GM18951 (cell line): Measurements from ENCODE around the gene AVPR2.

Source experiments
- POLR2A ChIP-seq: IDR thresholded peaks from 4 replicates; pipeline ENCODE4 v1.6.1; 2011; ENCODE audit warnings: mild to moderate bottlenecking; ENCODE audit not compliant: insufficient read length, insufficient read depth; ENCODE audit errors: extremely low read depth
- in situ Hi-C: fragments of 300-500 bp; cut with MboI; formaldehyde crosslinking; loops from one replicate; pipeline ENCODE4 v1.12.0; 2022; ENCODE audit warnings: low sequenced_read_pairs, mixed read lengths, inconsistent platforms; ENCODE audit not compliant: unreplicated experiment

Gene AVPR2

GRCh38 chrX:153930011-153930910 lies 25.8 kb downstream of the AVPR2 start:
- in situ Hi-C loops: no loop called here
- no peak for TF ChIP-seq POLR2A

DNA sequence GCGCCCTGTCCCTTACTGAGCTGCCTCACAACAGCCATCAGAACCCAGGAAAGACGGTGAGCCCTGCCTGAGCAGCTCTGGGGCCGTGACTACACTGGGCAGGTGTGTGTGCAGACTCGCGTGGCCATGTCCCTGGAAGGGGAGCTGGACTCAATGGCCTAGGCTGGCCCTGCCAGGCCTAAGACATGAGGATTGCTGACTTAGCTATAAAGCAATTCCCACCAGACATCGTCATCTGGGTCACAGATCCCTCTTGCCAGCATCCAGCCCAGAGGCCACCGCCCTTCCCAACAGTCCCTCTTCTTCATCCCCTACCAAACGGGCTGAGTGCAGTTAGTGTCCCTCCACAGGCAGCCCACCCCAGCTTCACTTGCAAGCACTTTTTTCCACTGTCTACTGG lies 26.7 kb downstream of the AVPR2 start:
- in situ Hi-C loops: no loop called here
- no peak for TF ChIP-seq POLR2A

DNA sequence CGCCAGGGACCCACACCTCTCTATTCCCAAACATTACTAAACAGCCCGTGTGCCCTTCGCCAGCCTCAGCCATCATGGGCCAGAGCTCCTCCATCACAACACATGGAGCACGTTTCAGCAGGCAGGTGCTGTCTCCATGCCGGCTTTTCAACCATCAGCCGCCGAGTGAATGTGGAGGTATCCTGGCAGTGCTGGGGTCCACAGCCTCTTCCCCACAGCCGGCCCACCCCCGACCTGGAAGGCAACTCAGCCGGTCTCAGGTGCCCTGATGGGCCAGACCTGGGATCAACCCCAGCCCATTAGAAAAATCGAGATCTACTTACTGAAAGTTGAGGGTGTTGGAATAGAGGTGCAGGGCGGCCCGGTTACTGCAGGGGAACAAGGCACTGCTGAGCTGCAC lies 27.3 kb downstream of the AVPR2 start:
- TF ChIP-seq POLR2A: no peak
- in situ Hi-C loops: no loop called here

DNA sequence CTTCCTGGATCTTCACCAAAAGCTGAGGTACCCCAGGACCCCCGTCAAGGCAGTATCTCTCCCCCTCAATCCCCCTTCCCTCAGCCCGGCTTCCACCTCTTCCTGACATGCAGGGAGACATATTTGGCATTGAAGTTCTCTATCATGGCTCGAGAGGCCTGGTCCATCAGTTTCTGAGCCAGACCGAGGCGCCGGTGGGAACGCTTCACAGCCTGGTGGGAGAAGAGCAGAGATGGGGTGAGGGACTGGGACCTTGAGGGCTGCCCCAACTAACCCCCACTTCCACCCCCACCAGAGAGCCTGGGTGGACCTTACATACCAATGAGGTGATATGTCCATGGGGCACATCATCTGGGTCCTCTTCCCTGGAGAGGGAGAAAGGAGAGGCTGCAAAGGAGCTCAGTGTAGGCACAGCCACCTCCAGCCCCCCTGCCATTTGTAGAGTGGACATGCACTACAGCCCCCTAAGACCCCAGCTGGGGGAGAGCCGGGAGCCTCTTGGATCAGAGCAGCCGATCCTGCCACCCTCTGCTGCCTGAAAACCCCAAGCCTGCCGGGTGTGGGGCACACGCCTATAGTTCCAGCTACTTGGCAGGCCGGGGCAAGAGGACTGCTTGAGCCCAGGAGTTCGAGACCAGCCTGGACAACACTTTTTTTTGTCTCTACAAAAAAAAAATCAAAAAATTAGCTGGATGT lies 27.9 kb downstream of the AVPR2 start:
- TF ChIP-seq POLR2A: no peak
- in situ Hi-C loops: no loop called here

GRCh38 chrX:153933748-153934147 lies 29.3 kb downstream of the AVPR2 start:
- in situ Hi-C loops: no loop called here
- TF ChIP-seq POLR2A: no peak

GRCh38 chrX:153934148-153934761 lies 29.8 kb downstream of the AVPR2 start:
- TF ChIP-seq POLR2A: no peak
- in situ Hi-C loops: no loop called here

GRCh38 chrX:153934762-153935325 lies 30.4 kb downstream of the AVPR2 start, which contains the start of gene NAA10:
NAA10 (minus strand) TSS chrX:153935037; CDS start chrX:153934904, 133 bp downstream.
- peak; percentile 73 for TF ChIP-seq POLR2A
- in situ Hi-C loops: no loop called here

- in situ Hi-C loops: no loop called here
- no peak for TF ChIP-seq POLR2A
Measured at GRCh38 chrX:153935326-153935851, 30.9 kb downstream of the AVPR2 start.

DNA sequence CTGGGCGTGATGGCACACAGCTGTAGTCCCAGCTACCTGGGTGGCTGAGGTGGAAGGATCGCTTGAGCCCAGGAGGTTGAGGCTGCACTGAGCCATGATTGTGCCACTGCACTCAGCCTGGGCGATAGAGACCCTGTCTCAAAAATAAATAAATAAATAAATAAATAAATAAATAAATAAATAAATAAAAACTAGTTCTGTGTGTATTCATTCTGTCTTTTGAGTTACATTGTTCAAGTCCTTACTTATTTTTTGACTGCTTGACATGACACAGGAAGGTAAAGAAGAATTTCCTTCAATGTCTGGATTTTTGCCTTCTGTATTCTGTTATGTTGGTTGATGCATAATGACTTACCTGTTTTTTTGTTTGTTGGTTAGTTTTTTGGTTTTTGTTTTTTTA lies 32.6 kb downstream of the AVPR2 start:
- in situ Hi-C loops: no loop called here
- no peak for TF ChIP-seq POLR2A

GRCh38 chrX:153938226-153938786 lies 33.8 kb downstream of the AVPR2 start:
- no peak for TF ChIP-seq POLR2A
- in situ Hi-C loops: no loop called here

DNA sequence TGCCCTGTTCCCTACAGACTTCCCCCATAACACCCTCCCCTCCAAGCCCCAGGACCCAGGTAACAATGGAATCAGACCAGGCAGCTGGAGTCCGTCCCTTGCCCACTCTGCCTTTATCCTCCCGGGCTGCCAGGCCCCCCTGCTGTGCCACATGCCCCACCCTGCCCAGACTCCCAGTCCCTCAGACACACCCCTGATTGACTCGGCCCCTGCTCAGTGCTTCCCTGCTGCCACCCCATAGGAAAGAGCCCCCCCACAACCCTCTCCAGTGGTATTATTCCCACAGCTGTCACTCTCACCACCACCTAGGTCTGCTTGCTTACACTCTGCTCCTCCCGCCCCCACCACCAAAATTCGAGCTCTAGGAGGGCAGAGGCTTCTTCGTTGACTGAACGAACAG lies 35.1 kb downstream of the AVPR2 start:
- TF ChIP-seq POLR2A: no peak
- in situ Hi-C loops: no loop called here

- in situ Hi-C loops: no loop called here
- no peak for TF ChIP-seq POLR2A
Measured at GRCh38 chrX:153941336-153942252, 37.1 kb downstream of the AVPR2 start.
